Measurements from ENCODE around the gene ANKRD1.

ANKRD1 gene

DNA sequence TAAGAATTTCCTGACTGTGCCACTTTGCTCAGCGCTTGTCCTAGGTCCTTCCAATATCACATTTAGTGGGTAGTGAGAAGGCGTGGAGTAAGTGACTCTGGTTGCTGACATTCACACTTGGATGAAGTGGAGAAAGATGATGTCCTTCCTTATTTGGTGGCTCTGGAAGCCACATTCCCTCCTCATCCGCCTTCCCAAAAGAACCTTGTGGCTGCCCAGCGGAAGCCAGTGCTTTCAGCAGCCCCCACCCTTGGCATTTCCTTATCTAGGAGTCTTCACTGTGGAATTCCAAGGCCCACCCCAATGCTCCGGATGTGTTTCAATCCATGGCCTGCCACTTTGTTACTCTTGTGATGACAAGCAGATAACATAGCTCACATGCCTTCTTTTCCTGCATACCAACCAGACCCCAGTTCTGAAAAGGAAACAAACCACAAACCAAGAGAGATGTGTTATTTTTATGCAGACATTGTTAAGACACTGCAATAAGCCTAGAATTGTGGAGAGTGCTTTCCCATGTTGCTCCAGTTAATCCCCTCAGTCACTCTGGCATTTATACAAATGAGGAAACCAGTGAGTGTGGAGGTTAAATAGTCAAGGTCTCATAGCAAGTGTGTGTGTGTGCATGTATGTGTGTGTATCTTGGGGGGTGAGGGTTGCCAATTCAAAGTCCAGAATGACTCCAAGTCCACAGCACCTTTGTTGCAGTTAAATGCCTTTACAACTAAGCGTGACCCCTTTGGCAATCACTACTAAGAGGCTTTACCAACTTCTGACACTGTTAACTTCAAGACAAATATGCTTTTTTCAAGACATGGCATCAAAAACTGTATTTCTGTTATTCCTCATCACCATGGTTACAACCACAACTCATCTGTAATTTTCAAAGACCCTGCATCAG is 10.3 kb upstream of the ANKRD1 start:
- DNase-seq, result no peak

DNA sequence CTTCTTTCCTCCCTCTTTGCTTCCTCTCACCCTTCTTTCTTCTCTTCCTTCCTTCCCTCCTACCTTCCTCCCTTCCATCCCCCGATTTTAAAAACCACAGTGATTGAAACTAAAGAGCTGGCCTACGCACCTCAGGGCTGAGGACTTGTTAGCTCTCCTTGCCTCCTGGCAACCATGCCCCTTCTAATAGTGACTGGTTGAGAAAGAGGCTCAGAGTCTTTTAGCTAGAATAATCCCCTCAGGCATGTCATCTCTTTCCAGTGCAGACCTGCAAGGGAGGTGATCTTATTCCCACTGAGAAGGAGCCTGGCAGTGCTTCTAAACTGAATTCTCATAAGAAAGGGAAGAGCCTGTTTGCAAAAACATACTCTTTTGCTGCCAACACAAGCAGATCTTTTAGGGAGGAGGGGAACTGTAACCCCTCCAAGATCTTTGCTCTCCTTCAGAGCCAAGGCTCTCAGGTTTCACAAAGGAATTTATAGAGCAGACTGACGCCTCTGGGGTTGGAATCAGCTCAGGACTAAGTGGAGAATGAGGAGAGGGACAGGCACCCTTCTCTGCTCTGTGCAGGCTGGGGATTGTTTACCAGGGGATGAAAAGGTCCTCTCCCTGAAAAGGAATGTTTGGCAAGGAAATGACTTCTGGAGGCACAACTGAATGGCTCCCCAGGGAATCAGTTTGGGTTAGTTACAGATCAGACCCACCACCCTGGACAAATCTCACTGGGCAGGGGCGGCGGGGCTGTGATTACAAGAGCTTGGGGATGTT is 9.4 kb upstream of the ANKRD1 start:
- DNase-seq, result no peak

DNA sequence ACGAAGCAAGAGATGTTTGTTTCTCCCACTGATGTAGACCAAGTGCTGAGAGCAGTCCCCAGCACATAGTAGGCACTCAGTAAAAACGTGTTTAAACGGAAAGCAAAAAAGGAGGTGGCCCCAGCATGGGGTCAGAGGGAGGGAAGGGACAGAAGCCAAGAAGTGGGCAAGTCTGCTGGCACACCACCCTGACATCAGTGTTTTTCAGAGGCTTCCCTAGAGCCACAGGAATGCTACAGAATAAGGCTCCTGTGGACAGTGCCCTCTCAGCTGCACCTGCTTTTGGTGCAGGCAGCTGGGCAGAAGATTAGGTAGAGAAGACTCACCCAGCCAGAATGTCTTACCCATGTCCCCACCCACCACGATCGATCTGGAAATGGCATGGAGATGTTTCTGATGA is 8.3 kb upstream of the ANKRD1 start:
- no peak for DNase-seq

DNA sequence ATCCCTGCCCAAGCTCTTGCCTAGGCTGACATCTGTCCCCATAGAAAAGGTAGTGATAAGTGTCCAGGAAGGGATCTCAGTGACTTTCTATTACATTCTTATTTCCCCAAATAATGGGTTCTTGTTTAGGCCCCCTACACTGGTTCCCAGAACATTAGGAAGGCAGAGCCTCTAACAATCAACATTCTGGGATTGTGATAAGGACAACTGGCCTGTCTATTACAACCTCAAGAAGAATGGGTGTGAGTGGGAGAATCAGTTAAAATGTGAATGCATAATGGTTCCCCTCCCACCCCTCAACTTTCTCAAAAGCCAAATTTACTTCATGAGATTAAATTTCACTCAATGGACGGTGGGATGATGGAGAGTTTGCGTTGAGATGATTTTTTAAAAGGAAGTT is 6.4 kb upstream of the ANKRD1 start:
- DNase-seq, result no peak

DNA sequence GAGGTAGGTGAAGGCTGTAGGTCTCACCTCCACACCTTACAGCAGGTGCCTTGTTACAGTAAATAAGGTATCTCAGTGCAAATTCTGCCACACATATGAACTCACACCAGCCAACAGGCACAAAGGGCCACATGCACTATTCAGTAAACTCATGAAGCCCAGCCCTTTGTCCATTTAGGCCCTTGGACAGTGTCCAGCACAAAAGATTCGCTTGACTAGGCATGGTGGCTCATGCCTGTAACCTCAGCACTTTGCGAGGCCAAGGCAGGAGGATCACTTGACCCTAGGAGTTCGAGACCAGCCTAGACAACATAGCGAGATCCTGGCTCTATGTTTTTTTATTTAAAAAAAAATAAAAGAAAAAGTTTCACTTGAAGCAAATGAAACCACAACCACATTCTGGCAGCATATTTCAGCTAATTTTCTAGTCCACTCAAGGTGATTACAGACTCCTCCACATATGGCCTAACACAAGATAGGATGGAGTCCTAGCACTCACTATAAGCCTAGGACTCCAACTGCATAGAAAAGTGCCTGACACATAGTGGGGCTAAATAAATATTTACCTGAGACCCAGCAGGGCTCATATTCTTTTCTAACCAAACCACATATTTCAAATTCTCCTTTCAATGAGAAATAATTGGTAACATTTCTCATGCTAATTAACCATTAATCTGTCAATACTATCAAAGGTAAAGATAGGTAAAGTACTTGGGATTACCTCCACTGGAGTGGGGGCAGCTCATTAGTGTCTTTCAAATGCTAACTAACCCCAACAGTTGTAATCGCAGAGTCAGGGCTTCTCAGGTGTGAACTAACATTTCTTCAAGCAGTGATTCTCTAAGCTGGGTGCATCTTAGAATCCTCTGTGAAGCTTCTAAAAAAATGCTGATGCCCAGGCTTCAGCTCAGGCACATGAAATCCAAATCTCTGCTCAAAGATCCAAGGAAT is 4.5 kb upstream of the ANKRD1 start:
- DNase-seq, result no peak

DNA sequence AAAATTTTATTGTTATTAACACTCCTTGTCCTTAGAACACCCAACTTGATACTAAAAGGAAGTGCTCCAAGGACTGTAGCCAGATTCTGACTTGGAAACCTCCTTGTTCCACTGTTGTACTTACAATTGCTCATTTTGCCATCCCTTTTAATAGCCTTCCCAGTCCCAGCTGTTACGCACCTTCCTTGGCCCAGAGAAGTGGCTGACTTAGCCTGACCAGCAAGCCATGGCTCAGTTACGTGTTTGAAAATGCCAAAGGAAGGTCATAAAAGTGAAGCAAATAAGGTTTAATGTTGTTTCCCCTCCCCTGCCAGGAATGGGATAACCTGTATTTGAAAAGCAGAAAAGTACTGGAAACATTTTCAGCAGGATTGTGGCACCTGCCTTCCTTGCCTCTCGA is 3.7 kb upstream of the ANKRD1 start:
- DNase-seq, result no peak

DNA sequence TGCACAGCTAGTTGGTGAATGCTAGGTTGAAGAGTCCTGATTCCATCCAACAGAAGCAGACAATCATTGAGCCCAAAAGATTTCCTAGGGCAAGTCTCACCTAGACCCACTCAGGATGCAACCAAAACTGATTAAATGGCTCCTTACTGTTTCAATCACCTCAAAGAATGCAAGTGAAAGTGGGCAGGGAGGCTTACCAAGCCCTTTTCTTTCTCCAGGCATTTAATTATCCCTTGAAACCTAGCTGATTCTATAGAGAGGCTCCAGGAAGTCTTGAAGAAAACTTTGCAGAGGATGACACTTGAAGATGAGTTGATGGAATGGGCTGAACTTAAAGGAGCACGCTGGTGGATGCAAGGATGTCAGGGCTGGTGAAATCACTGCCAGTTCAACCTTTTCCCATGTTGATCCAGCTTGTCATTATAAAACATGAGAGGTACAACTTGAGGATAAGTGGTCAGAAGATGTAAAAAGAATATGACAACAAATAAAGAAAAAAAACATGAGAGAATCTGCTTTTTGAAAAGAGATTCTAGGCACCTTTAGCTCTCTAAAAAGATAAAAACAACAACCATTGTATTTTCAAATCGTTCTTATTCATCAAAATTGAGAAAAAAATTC is 2.3 kb upstream of the ANKRD1 start:
- DNase-seq, result no peak

DNA sequence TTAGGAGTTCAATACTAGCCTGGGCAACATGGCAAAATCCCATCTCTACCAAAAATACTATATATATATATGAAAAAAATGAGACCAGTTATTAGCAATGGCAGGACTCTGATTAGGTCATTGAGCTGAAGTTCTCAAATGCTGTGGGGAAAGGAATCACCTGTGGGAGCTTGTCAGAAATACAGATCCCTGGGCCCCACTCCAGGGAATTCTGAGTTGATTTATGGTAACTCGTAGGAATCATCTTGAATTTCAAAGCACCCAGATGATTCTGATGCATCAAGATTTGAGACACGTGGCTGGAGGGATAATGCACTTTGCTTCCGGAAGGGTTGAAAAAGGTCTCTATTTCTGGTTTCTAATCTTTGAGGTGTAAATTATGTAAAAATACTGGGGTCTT is 1.0 kb upstream of the ANKRD1 start:
- no peak for DNase-seq

DNA sequence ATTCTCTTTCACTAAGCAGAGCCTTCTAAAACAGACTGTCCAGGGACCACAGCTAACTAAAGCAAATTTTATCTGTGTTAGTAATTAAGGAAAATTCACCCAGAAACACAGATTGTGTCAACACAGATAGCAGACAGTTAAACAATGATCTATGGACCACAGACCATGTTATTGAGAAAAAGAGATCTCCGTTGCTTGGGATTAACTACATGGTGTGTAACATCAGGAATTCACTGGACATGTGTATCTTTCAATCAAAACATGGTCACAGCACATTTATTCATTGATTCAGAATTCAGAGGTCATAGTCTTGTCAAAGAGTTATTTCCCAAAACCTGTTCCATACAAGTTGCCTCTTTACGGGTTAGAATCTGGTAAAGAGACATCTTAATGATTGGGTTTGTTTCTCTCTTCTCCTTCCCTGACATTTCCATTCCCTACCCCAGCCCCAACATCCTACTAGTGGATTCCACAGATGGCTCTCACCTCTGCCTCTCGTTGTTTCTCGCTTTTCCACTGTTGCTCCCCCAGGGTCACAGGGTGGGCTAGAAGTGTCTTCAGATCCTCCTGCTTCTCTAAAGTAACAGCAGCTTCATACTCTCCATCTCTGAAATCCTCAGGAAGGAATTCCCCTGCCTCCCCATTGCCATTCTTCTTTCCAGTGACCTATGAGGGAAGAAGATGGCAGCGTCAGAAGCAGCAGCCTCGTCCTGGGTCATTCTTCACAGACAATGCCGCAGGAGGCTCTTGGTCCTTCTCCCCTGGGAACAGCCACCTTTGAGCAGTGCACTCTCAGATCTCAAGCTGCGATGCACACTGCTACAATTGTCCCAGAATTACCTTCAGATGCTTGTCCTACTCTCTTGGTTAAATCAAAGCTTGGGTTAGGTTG is 958 bp downstream of the ANKRD1 start:
- no peak for DNase-seq

DNA sequence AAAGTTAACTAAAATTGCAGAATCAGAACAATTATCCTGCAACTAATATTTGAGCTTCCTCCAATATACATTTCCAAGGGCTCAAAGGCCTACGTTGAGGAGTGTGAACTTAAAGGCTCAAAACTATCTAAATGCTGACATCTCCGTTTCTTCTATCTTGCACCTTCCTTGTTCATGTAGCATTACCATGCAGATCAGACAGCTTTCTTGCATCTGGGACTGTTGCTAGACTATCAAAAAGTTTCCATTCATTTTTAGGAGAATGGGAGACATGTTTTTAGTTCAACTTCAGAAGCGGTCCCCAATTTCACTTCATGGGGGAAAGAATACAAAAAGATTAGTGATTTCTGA is 2.9 kb downstream of the ANKRD1 start:
- no peak for DNase-seq

DNA sequence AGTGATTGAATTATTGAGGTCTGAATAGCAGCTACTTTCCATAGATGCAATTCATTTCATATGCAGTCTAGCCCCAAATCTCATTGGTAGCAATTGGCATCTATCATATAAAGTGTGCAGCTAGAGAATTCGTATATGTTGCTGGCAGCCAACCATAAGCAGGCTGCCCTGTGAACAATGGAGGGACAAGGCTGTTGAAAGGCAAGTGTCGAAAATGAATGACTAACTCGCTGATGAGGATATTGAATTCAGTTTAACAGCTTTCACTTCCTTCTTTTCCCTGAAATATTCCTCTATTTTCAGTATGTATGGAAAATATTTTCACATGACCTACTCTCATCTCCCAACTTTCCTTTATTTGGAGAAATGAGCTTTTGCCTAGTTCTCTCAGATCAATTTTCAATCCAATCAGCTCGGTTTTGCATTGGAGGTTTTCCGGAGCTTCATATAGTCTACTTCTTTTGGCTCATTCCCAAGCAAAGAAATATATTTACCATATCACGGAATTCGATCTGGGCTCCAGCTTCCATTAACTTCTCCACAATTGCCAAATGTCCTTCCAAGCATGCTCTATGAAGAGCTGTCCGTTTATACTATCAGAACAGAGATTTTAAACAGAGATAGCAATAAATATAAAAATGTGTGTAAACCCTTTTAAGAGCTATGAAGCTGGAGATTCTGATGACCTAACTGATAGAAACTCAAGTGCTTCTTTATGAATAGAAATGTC is 3.5 kb downstream of the ANKRD1 start:
- no peak for DNase-seq

DNA sequence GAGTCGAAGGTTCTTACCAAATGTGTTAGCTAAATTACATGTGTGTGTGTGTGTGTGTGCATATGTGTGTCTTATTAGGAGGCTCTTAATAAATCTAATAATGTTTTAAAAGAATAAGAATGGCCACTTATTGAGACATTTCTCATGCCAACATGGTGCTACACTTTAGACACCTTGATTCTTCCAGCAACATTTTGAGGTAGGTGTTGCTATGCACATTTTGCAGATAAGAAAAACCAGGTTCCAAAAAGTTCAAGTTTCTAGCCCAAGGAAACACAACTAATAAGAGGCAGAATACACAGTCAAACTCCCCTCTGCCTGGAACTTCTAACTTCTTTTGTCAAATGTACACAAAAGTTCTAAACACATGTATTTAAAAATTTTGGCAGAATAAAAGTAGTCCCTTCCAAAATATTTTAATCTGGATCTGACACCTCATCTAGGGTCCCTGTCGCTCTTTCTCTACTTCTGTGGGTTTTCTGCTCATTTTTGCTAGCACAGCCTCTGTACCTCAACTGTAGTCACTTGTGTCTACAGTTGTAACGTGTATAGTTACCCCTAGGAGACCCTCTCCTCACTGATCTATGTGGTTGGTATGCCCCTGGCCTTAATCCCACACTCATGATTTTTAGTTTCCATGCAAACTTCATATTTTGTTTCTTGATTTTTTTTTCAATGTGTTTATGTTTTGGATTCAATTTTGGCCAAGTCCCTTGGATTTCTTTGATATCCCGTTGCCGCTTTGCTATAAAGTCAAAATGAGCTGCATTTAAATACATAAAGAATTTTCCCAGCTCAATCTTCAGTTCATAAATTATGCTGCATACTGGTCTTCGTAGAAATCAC is 4.3 kb downstream of the ANKRD1 start:
- DNase-seq, result no peak

DNA sequence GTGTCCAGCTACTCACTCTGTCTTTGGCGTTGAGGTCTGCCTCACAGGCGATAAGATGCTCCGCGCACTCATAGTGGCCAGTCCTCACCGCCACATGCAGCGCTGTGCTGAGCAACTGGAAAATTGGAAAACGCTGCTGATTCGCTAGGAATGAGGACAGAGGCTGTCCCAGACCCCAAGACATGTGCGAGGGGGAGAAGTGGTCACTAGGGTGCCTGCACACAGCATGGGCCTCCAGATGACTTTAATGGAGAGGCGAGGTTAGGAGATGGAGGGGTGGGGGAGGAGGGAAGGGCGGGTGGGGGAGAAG is 5.2 kb downstream of the ANKRD1 start:
- DNase-seq, result no peak

DNA sequence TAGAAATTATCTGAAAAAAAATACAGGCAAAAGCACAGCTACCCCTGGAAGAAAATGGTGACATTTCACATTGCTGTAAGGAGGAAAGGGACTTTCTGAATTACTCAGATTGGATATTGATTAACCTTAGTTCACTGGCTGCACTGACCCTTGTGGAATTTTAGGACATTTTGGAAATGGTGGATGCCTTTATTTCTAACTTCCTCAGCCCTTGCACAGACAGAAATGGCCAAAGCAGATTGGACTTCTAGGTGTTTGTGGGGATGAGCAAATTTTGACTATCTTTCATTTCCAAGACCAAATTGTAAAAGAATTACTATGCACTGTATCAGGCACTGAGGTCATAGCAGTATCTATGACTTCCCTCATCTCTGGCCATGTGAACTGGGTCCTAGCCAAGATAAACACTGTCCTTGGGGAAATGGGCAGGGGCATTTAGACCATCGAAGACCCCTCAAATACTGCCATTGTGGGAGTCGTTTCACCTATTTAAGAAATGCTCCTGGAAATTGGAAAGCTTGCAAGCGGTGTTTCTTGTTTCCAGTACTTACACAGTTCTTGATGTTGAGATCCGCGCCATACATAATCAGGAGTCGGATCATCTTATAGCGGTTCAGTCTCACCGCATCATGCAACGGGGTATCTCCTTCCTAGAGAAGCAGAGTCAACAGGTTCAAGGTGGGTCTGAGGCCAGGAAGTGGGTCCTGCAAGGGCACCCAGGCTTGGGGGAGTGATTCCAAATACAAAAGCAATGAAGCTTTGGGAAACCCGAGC is 5.7 kb downstream of the ANKRD1 start:
- DNase-seq, result no peak

DNA sequence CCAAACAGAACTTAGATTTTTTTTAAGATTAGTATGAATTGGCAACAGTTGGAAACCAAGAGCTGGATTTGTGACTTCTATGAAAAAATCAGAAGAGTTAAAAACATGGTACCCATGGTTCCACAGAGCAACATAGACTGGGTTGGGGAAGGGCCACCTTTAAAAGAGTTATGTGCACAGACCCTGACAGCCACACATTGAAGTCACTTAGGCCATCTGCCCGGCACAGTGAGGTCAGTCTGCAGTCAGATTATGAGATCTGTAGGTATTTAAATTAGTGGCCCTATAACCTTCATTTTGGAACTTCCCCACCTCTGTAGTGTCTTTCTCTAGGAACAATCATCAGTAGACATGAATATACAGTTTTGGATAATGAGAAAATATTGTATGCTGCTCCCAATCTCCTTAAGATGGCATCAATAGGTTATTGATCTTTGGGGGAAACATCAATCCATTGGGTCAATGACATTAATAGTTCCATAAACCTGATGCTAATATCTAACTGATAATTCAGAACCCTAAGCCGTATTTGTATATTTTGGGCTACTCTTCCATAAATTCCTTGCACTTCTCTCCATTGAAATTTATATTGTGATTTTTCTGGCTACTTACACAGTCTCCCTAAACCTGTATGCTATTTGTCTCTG is 7.0 kb downstream of the ANKRD1 start:
- no peak for DNase-seq

DNA sequence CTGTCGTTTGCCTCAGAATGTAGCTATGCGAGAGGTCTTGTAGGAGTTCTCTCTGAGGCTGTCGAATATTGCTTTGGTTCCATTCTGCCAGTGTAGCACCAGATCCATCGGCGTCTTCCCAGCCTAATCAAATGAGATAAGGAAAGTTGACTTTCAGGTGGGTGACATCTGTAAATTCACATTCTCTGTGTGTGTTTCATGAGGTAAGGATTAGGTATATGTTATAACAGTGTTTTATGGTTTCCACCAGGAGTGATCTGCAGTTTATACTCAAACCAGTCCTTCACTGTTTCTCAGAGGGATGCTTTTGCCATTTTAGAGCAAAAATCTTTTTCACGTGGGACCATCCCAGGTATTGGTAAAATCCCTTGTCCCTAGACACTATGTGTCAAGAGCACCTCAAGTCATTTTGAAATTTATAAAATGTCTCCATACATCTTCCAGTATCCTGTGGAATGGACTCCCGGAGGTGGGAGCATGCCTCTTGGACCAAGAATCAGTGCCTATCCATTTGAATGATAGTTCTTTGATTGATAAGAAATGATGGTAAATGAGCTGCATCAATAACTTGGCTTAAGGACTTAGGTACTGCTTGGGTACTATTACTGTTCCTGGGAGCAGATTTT is 7.9 kb downstream of the ANKRD1 start:
- DNase-seq, result no peak

DNA sequence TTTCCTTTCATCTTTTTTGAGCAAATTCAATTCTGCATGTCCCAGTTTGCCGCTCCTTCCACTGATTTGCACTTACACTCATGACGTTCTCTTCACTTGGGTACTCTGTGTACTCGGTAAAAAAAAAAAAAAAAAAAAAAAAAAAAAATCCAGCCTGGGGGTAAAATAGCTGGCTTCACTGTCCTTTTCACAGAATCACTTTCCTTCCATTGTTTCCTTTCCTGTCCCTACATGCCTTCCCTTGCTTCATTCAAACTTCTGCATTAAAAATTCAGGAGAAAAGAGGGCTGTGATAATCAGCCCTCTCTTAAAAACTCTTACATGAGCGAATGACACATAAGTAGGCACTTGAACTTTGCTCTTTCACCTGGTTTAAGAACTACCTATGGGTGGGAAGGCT is 8.7 kb downstream of the ANKRD1 start:
- DNase-seq, result no peak

Data from DMS79 (cell line).